DOHH2 (cell line): Measurements from ENCODE around the gene PGP.

Experiments used
- H3F3A ChIP-seq: fragments of 200-600 bp; sonication (generic), shearing (Covaris generic); 2 replicates; pipeline ENCODE4 v1.6.0; 2016; ENCODE audit warnings: antibody characterized with exemption, mild to moderate bottlenecking; ENCODE audit not compliant: control insufficient read depth, insufficient read depth
- H3K27ac ChIP-seq: fragments of 200-600 bp; sonication (generic); 2 replicates; pipeline ENCODE4 v1.5.1; 2014; ENCODE audit warnings: low read depth, mild to moderate bottlenecking, low read length, moderate library complexity
- H3K27me3 ChIP-seq: fragments of 200-600 bp; sonication (generic); 2 replicates; pipeline ENCODE4 v1.6.1; 2014; ENCODE audit warnings: mild to moderate bottlenecking, low read length, mixed read lengths; ENCODE audit not compliant: control insufficient read depth
- H3K36me3 ChIP-seq: fragments of 200-600 bp; sonication (generic); 2 replicates; pipeline ENCODE4 v1.6.1; 2014; ENCODE audit warnings: mild to moderate bottlenecking, low read length, moderate library complexity, mixed read lengths; ENCODE audit not compliant: control insufficient read depth
- H3K4me1 ChIP-seq: fragments of 200-600 bp; sonication (generic); 2 replicates; pipeline ENCODE4 v1.6.1; 2014; ENCODE audit warnings: mild to moderate bottlenecking, low read length, mixed read lengths; ENCODE audit not compliant: control insufficient read depth
- H3K4me2 ChIP-seq: fragments of 200-600 bp; sonication (generic); 2 replicates; pipeline ENCODE4 v1.6.0; 2014; ENCODE audit warnings: mild to moderate bottlenecking, low read length, moderate library complexity
- H3K4me3 ChIP-seq: fragments of 200-600 bp; sonication (generic); 2 replicates; pipeline ENCODE4 v1.5.1; 2014; ENCODE audit warnings: mild to moderate bottlenecking, low read length, mixed read lengths
- H3K79me2 ChIP-seq: fragments of 200-600 bp; sonication (generic); 2 replicates; pipeline ENCODE4 v1.6.1; 2014; ENCODE audit warnings: mild to moderate bottlenecking, low read length, mixed read lengths; ENCODE audit not compliant: control insufficient read depth
- H3K9me2 ChIP-seq: fragments of 200-600 bp; sonication (generic); replicated peaks from 2 replicates; pipeline ENCODE4 v1.6.1; 2014; ENCODE audit warnings: mild to moderate bottlenecking, low read length, mixed read lengths; ENCODE audit not compliant: control insufficient read depth
- H3K9me3 ChIP-seq: fragments of 200-600 bp; sonication (generic); 2 replicates; pipeline ENCODE4 v1.6.1; 2014; ENCODE audit warnings: antibody characterized with exemption, low read length, mixed read lengths; ENCODE audit not compliant: control insufficient read depth, insufficient read depth
- H4K20me1 ChIP-seq: fragments of 200-600 bp; sonication (generic); 2 replicates; pipeline ENCODE4 v1.6.0; 2014; ENCODE audit warnings: low read depth, mild to moderate bottlenecking, antibody characterized with exemption, low read length, moderate library complexity; ENCODE audit not compliant: control insufficient read depth, insufficient read depth
- EZH2phosphoT487 ChIP-seq: fragments of 200-600 bp; sonication (generic); IDR thresholded peaks from 2 replicates; pipeline ENCODE4 v1.6.1; 2017; ENCODE audit warnings: borderline replicate concordance, mild to moderate bottlenecking, antibody characterized with exemption, low read length, moderate library complexity, mixed read lengths
- TF ChIP-seq, protein P1 (sequence below): fragments of 200-600 bp; sonication (generic); IDR thresholded peaks from one replicate; pipeline ENCODE4 v1.5.1; 2014; ENCODE audit warnings: antibody characterized with exemption, mild to moderate bottlenecking, low read depth, low read length; ENCODE audit not compliant: poor library complexity, severe bottlenecking

The PGP gene

DNA sequence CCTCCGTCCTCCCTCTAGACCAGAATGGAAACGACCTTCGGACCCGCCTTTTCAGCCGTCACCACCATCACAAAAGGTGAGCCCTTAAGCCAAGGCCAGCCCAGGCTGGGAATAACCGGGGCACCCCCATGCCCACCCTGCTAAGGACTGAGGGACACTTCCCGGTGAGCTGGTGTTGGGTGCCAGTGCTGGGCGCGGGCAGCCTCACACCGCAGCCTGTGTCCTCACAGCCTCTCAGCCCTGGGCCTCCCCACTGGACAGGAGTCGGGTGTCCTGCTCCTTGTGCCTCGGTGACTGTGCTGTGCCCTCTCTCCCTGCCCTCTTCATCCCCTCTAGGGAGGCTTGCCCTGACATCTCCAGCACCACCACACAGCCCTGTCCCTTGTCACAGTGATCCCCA is 48.8 kb downstream of the PGP start:
- H3K9me2 ChIP-seq = no peaks in the 10 kb centered on the region
- peaks cover 3% of the 10 kb centered on the region for H3K4me1 ChIP-seq
- H3K79me2 ChIP-seq = peaks cover 47% of the 10 kb centered on the region
- TF ChIP-seq, protein P1, sequence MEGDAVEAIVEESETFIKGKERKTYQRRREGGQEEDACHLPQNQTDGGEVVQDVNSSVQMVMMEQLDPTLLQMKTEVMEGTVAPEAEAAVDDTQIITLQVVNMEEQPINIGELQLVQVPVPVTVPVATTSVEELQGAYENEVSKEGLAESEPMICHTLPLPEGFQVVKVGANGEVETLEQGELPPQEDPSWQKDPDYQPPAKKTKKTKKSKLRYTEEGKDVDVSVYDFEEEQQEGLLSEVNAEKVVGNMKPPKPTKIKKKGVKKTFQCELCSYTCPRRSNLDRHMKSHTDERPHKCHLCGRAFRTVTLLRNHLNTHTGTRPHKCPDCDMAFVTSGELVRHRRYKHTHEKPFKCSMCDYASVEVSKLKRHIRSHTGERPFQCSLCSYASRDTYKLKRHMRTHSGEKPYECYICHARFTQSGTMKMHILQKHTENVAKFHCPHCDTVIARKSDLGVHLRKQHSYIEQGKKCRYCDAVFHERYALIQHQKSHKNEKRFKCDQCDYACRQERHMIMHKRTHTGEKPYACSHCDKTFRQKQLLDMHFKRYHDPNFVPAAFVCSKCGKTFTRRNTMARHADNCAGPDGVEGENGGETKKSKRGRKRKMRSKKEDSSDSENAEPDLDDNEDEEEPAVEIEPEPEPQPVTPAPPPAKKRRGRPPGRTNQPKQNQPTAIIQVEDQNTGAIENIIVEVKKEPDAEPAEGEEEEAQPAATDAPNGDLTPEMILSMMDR = no peak
- TF ChIP-seq EZH2phosphoT487 = no peak
- H3K36me3 ChIP-seq = peaks cover 69% of the 10 kb centered on the region
- H3K9me3 ChIP-seq = peaks cover 17% of the 10 kb centered on the region; the same call in 1 of the 2 replicates
- peaks cover 8% of the 10 kb centered on the region for H3F3A ChIP-seq
- no peaks in the 10 kb centered on the region for H4K20me1 ChIP-seq
- H3K27ac ChIP-seq = no peak overlapping the region
- no peaks in the 10 kb centered on the region for H3K27me3 ChIP-seq
- no peak overlapping the region for H3K4me3 ChIP-seq
- H3K4me2 ChIP-seq = no peak overlapping the region

DNA sequence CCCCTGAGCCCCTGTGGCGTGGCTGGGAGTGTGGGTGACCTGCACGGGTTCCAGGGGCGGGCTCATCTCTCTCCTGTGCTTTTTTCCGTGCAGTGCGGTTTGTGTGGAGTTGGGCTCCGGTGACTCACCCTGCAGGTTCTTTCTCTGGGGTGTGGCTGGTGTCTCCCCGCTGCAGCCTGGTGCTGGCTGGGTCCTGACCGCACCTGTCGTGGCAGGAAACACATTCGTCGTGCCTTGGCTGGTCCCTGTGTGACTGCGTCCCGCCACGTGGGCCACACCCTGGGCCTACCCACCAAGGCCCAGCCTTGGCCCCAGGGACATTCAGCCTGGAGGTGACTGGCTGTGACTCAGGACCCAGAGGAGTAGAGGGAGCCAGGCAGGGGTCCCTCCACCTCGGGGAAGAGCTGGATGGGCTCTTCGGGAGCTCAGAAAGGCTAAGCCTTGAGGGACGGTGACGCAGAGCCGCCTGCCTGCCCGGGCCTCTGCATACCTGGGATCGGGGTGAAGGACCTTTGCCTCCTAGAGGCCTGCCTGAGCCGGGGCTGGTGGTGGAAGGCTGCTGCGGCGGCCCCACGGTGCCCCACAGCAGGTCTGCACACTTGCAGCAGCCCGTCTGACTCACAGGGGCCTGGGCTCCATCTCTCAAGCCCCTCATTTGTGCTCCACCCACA is 51.3 kb downstream of the PGP start:
- no peak overlapping the region for H3K4me2 ChIP-seq
- H3K4me3 ChIP-seq = no peak overlapping the region
- H3K27ac ChIP-seq = no peak overlapping the region
- peaks cover 8% of the 10 kb centered on the region for H3F3A ChIP-seq
- peaks cover 72% of the 10 kb centered on the region for H3K79me2 ChIP-seq
- peaks cover 17% of the 10 kb centered on the region; the same call in 1 of the 2 replicates for H3K9me3 ChIP-seq
- no peaks in the 10 kb centered on the region for H3K27me3 ChIP-seq
- no peaks in the 10 kb centered on the region for H3K9me2 ChIP-seq
- no peak for TF ChIP-seq EZH2phosphoT487
- TF ChIP-seq, protein P1 = no peak
- H3K4me1 ChIP-seq = peaks cover 27% of the 10 kb centered on the region
- peaks cover 65% of the 10 kb centered on the region for H3K36me3 ChIP-seq
- no peaks in the 10 kb centered on the region for H4K20me1 ChIP-seq

DNA sequence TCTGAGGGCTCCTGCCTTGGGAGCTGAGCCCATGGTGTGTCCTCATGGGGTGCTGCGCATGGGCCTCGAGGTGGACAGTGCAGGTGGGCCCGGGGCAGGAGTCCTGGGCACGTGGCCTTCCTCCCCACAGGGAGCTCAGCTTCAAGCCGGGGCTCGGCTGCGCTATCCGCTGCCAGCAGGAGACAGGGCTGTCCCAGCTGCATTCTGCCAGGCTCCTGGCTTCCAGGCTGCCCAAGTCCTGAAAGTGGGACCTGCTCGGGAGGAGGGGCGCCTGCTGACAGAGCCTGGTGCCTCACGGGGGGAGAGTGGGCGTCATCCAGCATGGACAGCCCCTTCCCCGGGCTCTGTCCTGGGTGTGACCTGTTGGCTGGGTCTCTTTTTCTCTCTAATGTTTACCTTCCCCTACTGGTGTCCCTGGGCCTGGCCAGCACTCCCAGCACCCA is 51.9 kb downstream of the PGP start:
- Histone ChIP-seq H4K20me1 (no peaks in the 10 kb centered on the region; the same call in 1 of the 2 replicates), H3K9me3 (peaks cover 17% of the 10 kb centered on the region; the same call in 1 of the 2 replicates), H3K4me1 (peaks cover 33% of the 10 kb centered on the region), H3K9me2 (no peaks in the 10 kb centered on the region), H3K4me3 (no peak overlapping the region), H3K4me2 (no peak overlapping the region), H3K27ac (no peak overlapping the region), H3K79me2 (peaks cover 78% of the 10 kb centered on the region), H3F3A (peaks cover 8% of the 10 kb centered on the region), H3K36me3 (peaks cover 64% of the 10 kb centered on the region), H3K27me3 (no peaks in the 10 kb centered on the region)
- TF ChIP-seq EZH2phosphoT487 = no peak
- TF ChIP-seq, protein P1 = no peak
